OCI-M2 (cell line): ENCODE measurements around the gene KRT72.

Experiments used
- DNase-seq: peaks from one replicate; lab custom pipeline; 2025; ENCODE audit not compliant: unreplicated experiment; lab: John Stamatoyannopoulos, UW

KRT72 gene

GRCh38 chr12:52543985-52544883 is 57.0 kb downstream of the KRT72 start:
- DNase-seq = no peak

- DNase-seq = no peak
Observed at GRCh38 chr12:52542785-52543318, 58.4 kb downstream of the KRT72 start.

- DNase-seq = no peak
Observed at GRCh38 chr12:52542157-52542556, 59.1 kb downstream of the KRT72 start.

- no peak for DNase-seq
Observed at GRCh38 chr12:52541709-52542108, 59.6 kb downstream of the KRT72 start.

GRCh38 chr12:52540531-52540930 is 60.7 kb downstream of the KRT72 start:
- no peak for DNase-seq

- no peak for DNase-seq
Observed at GRCh38 chr12:52539821-52540173, 61.5 kb downstream of the KRT72 start.

GRCh38 chr12:52539083-52539820 is 62.0 kb downstream of the KRT72 start:
- DNase-seq = no peak

GRCh38 chr12:52537101-52537500 is 64.2 kb downstream of the KRT72 start:
- DNase-seq = no peak
